Mesothelial cell of epicardium (in vitro differentiated cells): Measurements from ENCODE around the gene FNDC5. TPM values are rescaled to one million over a fixed set of nuclear protein-coding genes. Genes with fewer than 3 reads are reported as not detected.

Experiments
- DNase-seq, 2 experiments: peaks; one replicate each; pipeline ENCODE4 v3.0.0; 2021; ENCODE audit warnings: low spot score in 2 of 2; ENCODE audit not compliant: unreplicated experiment in 2 of 2
- H3K27ac Mint-ChIP-seq: 2 replicates; pipeline ENCODE4 v1.8.0; 2021; ENCODE audit warnings: mixed read lengths
- H3K27me3 Mint-ChIP-seq: 2 replicates; pipeline ENCODE4 v1.8.0; 2021; ENCODE audit warnings: low read depth, mixed read lengths
- H3K36me3 Mint-ChIP-seq: 2 replicates; pipeline ENCODE4 v1.8.0; 2021; ENCODE audit warnings: mixed read lengths
- H3K4me1 Mint-ChIP-seq: 2 replicates; pipeline ENCODE4 v1.8.0; 2021; ENCODE audit warnings: mixed read lengths
- H3K4me3 Mint-ChIP-seq: 2 replicates; pipeline ENCODE4 v1.8.0; 2021; ENCODE audit warnings: mild to moderate bottlenecking, moderate library complexity, mixed read lengths
- H3K9me3 Mint-ChIP-seq: 2 replicates; pipeline ENCODE4 v1.8.0; 2021; ENCODE audit warnings: mixed read lengths
- CTCF ChIP-seq: fragments of 200-600 bp; sonication (generic); IDR thresholded peaks from one replicate; pipeline ENCODE4 v1.5.0; 2021; ENCODE audit warnings: antibody characterized with exemption; ENCODE audit not compliant: unreplicated experiment
- total RNA-seq: library from RNA; stranded (reverse); gene quantifications from 3 replicates; pipeline ENCODE4 v1.2.1, GENCODE V29; 2021

FNDC5 gene
- total RNA-seq, 1 donor from 2014 or later = 164 TPM

GRCh38 chr1:32894681-32895080 lies 24.0 kb upstream of the FNDC5 start:
- no peak for DNase-seq
- Mint-ChIP-seq H3K4me1 (peaks cover 26% of the 10 kb centered on the region), H3K27me3 (peaks cover 1% of the 10 kb centered on the region)

GRCh38 chr1:32894019-32894600 lies 23.4 kb upstream of the FNDC5 start:
- DNase-seq = no peak
- no peaks in the 10 kb centered on the region for H3K36me3 Mint-ChIP-seq
- H3K27ac Mint-ChIP-seq = peak overlapping the region; percentile 93
- H3K4me1 Mint-ChIP-seq = peaks cover 26% of the 10 kb centered on the region
- H3K9me3 Mint-ChIP-seq = no peaks in the 10 kb centered on the region
- no peak for TF ChIP-seq CTCF
- H3K4me3 Mint-ChIP-seq = peak overlapping the region; percentile 82
- H3K27me3 Mint-ChIP-seq = peaks cover 1% of the 10 kb centered on the region

More at GRCh38 chr1:32894681-32895080, 24.0 kb upstream of the FNDC5 start:
- Mint-ChIP-seq H3K27ac (no peak overlapping the region), H3K36me3 (no peaks in the 10 kb centered on the region), H3K4me3 (no peak overlapping the region), H3K9me3 (no peaks in the 10 kb centered on the region)
- TF ChIP-seq CTCF = no peak

- peak; percentile 40 for TF ChIP-seq CTCF
- H3K27me3 Mint-ChIP-seq = peaks cover 1% of the 10 kb centered on the region
- H3K4me1 Mint-ChIP-seq = peaks cover 26% of the 10 kb centered on the region
- no peaks in the 10 kb centered on the region for H3K9me3 Mint-ChIP-seq
- H3K36me3 Mint-ChIP-seq = no peaks in the 10 kb centered on the region
- peak overlapping the region; percentile 93 for H3K27ac Mint-ChIP-seq
- H3K4me3 Mint-ChIP-seq = peak overlapping the region; percentile 82
- peak; percentile 48 to 68 for DNase-seq
Observed at GRCh38 chr1:32893198-32894018, 22.7 kb upstream of the FNDC5 start.

- peak; percentile 91 for TF ChIP-seq CTCF
- Mint-ChIP-seq H3K4me1 (peaks cover 26% of the 10 kb centered on the region), H3K4me3 (peak overlapping the region; percentile 82), H3K27me3 (peaks cover 9% of the 10 kb centered on the region), H3K36me3 (no peaks in the 10 kb centered on the region), H3K9me3 (no peaks in the 10 kb centered on the region), H3K27ac (peak overlapping the region; percentile 42)
- DNase-seq = peak; percentile 61 to 76
Observed at GRCh38 chr1:32892368-32893197, 21.9 kb upstream of the FNDC5 start.

- DNase-seq = no peak
- Mint-ChIP-seq H3K4me3 (peak overlapping the region; percentile 53), H3K27ac (no peak overlapping the region), H3K36me3 (no peaks in the 10 kb centered on the region), H3K27me3 (peaks cover 18% of the 10 kb centered on the region), H3K9me3 (no peaks in the 10 kb centered on the region), H3K4me1 (peaks cover 22% of the 10 kb centered on the region)
- no peak for TF ChIP-seq CTCF
Observed at GRCh38 chr1:32891630-32892029, 20.9 kb upstream of the FNDC5 start.
